ENCODE measurements around the gene CPPED1. TPM values are rescaled to one million over a fixed set of nuclear protein-coding genes. Genes with fewer than 3 reads are reported as not detected.

CPPED1 gene
- polyA plus RNA-seq, 3 donors: 100 to 292 (median 259) TPM

DNA sequence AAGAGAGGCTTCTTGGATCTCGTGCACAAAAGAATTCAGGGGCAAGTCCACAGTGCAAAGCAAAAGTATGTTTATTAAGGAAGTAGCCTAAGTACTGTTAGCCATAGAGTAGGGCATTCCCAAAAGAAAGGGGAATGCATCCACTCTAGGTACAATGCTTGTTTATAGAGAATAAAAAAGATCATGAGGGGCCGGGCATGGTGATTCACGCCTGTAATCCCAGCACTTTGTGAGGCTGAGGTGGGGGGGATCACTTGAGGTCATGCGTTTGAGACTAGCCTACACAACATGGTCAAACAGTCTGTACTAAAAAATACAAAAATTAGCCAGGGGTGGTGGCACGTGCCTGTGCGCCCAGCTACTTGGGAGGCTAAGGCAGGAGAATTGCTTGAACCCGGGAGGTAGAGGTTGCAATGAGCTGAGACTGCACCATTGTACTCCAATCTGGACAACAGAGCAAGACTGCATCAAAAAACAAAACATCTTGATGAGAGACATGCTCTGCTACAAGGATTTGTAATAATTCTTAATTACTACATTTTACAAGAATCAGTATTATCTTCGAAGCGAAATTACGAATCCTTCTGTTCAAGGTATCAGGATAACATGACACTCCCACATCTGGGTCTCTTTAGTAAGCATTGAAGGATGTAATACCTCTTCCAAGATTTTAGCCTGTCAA is 191.6 kb downstream of the CPPED1 start:
- Histone ChIP-seq H3K27me3 (ENCODE audit: control insufficient read depth in 2 of 2, insufficient read depth in 2 of 2, low read length in 2 of 2) (no peaks in the 10 kb centered on the region), H3K4me2 (replicated peaks; ENCODE audit: extremely low read depth, low read length, poor library complexity, severe bottlenecking) (no peak overlapping the region), H3K79me2 (ENCODE audit: insufficient read depth, low read length) (no peaks in the 10 kb centered on the region), H3K27ac (ENCODE audit: low read depth in 1 of 2, low read length in 2 of 2) (no peak overlapping the region), H3K36me3 (replicated peaks in 1 of 2; ENCODE audit: control insufficient read depth in 1 of 2, insufficient read depth in 2 of 2, low read length in 2 of 2) (no peaks in the 10 kb centered on the region), H4K20me1 (ENCODE audit: insufficient read depth, low read length) (no peaks in the 10 kb centered on the region), H3K9ac (ENCODE audit: insufficient read depth, low read length, poor library complexity, severe bottlenecking) (no peak overlapping the region), H3K9me3 (replicated peaks in 1 of 2; ENCODE audit: control insufficient read depth in 1 of 2, insufficient read depth in 1 of 2, low read length in 2 of 2) (no peaks in the 10 kb centered on the region), H2AFZ (ENCODE audit: insufficient read depth, low read depth, low read length, poor library complexity, severe bottlenecking) (no peak overlapping the region), H3K4me1 (ENCODE audit: control insufficient read depth in 1 of 2, insufficient read depth in 2 of 2, low read length in 2 of 2) (no peaks in the 10 kb centered on the region), H3K4me3 (replicated peaks in 1 of 3; ENCODE audit: low read depth in 2 of 3, low read length in 3 of 3) (no peak overlapping the region)
- 93% methylated on average over 3 of the region's 10 CpGs for WGBS (ENCODE audit: insufficient coverage)
- H3K36me3 Mint-ChIP-seq: peaks cover 0 to 43% of the 10 kb centered on the region in 2 donors
- H3K9me3 Mint-ChIP-seq: peaks cover 0 to 15% (median 6%) of the 10 kb centered on the region in 7 donors
- no peak overlapping the region for H3K27ac Mint-ChIP-seq
- DNase-seq: no peak
- H3K4me1 Mint-ChIP-seq: peaks cover 1% of the 10 kb centered on the region
- H3K27me3 Mint-ChIP-seq (ENCODE audit: low read depth in 3 of 3): peaks cover 5 to 10% (median 10%) of the 10 kb centered on the region in 3 donors
- TF ChIP-seq, protein P1, sequence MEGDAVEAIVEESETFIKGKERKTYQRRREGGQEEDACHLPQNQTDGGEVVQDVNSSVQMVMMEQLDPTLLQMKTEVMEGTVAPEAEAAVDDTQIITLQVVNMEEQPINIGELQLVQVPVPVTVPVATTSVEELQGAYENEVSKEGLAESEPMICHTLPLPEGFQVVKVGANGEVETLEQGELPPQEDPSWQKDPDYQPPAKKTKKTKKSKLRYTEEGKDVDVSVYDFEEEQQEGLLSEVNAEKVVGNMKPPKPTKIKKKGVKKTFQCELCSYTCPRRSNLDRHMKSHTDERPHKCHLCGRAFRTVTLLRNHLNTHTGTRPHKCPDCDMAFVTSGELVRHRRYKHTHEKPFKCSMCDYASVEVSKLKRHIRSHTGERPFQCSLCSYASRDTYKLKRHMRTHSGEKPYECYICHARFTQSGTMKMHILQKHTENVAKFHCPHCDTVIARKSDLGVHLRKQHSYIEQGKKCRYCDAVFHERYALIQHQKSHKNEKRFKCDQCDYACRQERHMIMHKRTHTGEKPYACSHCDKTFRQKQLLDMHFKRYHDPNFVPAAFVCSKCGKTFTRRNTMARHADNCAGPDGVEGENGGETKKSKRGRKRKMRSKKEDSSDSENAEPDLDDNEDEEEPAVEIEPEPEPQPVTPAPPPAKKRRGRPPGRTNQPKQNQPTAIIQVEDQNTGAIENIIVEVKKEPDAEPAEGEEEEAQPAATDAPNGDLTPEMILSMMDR (IDR thresholded peaks at IDR 0.05): no peak
- H3K4me3 Mint-ChIP-seq: no peak overlapping the region
- intact Hi-C loops (cut with micrococcal nuclease): no loop called here

DNA sequence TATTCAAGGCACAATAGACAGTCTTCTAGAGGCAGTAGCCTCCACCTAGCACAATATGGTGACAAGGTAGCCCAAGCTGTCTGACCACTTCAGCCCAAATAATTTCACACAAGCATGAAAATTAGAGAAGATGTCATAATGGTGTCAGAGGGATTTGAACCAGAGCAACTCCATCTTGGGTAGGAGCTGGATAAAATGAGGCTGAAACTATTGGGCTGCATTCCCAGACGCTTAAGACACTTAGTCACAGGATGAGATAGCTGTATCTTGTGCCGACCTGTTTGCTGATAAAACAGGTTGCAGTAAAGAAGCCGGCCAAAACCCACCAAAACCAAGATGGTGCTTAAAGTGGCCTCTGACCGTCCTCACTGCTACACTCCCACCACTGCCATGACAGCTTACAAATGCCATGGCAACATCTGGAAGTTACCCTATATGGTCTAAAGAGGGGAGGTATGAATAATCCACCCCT is 192.6 kb downstream of the CPPED1 start:
- Mint-ChIP-seq H3K4me1 (peaks cover 1% of the 10 kb centered on the region), H3K4me3 (no peak overlapping the region), H3K27me3 (ENCODE audit: low read depth in 3 of 3) (peaks cover 5 to 10% (median 10%) of the 10 kb centered on the region in 3 donors), H3K9me3 (peaks cover 2 to 22% (median 11%) of the 10 kb centered on the region in 7 donors), H3K27ac (no peak overlapping the region), H3K36me3 (peaks cover 0 to 49% of the 10 kb centered on the region in 2 donors)
- Histone ChIP-seq H3K79me2 (ENCODE audit: insufficient read depth, low read length) (no peaks in the 10 kb centered on the region), H3K9me3 (replicated peaks in 1 of 2; ENCODE audit: control insufficient read depth in 1 of 2, insufficient read depth in 1 of 2, low read length in 2 of 2) (no peaks in the 10 kb centered on the region), H3K9ac (ENCODE audit: insufficient read depth, low read length, poor library complexity, severe bottlenecking) (no peak overlapping the region), H3K4me1 (ENCODE audit: control insufficient read depth in 1 of 2, insufficient read depth in 2 of 2, low read length in 2 of 2) (no peaks in the 10 kb centered on the region), H3K4me2 (replicated peaks; ENCODE audit: extremely low read depth, low read length, poor library complexity, severe bottlenecking) (no peak overlapping the region), H3K36me3 (replicated peaks in 1 of 2; ENCODE audit: control insufficient read depth in 1 of 2, insufficient read depth in 2 of 2, low read length in 2 of 2) (no peaks in the 10 kb centered on the region), H3K27ac (ENCODE audit: low read depth in 1 of 2, low read length in 2 of 2) (no peak overlapping the region), H3K27me3 (ENCODE audit: control insufficient read depth in 2 of 2, insufficient read depth in 2 of 2, low read length in 2 of 2) (no peaks in the 10 kb centered on the region), H4K20me1 (ENCODE audit: insufficient read depth, low read length) (no peaks in the 10 kb centered on the region), H2AFZ (ENCODE audit: insufficient read depth, low read depth, low read length, poor library complexity, severe bottlenecking) (no peak overlapping the region), H3K4me3 (replicated peaks in 1 of 3; ENCODE audit: low read depth in 2 of 3, low read length in 3 of 3) (no peak overlapping the region)
- intact Hi-C loops (cut with micrococcal nuclease): no loop called here
- 100% methylated on average over 2 of the region's 4 CpGs for WGBS (ENCODE audit: insufficient coverage)
- TF ChIP-seq, protein P1 (IDR thresholded peaks at IDR 0.05): no peak
- DNase-seq: no peak
